ENCODE results near the gene FBXO28.
"Not testable (repeated sequence)": the region's sequence is repeated elsewhere in the genome, so short reads cannot be mapped to it uniquely, and the experiment has no call there.

FBXO28 gene

GRCh38 chr1:224192082-224192788 is 78.3 kb downstream of the FBXO28 start:
- no peak for DNase-seq

- no peak for DNase-seq
Observed at GRCh38 chr1:224193319-224193966, 79.5 kb downstream of the FBXO28 start.

- DNase-seq: no peak
Observed at GRCh38 chr1:224196813-224197600, 83.1 kb downstream of the FBXO28 start.

- no peak for DNase-seq
Observed at GRCh38 chr1:224198572-224198971, 84.7 kb downstream of the FBXO28 start.

- no peak for DNase-seq
Observed at GRCh38 chr1:224199679-224200078, 85.8 kb downstream of the FBXO28 start.

GRCh38 chr1:224201383-224201782 is 87.5 kb downstream of the FBXO28 start:
- DNase-seq: no peak

- no peak for DNase-seq
Observed at GRCh38 chr1:224201853-224202252, 87.9 kb downstream of the FBXO28 start.

- peak; percentile 66 for DNase-seq
Observed at GRCh38 chr1:224203243-224204016, 89.5 kb downstream of the FBXO28 start.

- DNase-seq: peak; percentile 79
Observed at GRCh38 chr1:224205438-224205840, 91.5 kb downstream of the FBXO28 start.

GRCh38 chr1:224205931-224206538 is 92.1 kb downstream of the FBXO28 start:
- DNase-seq: not testable (repeated sequence)

- DNase-seq: peak; percentile 51
Observed at GRCh38 chr1:224211206-224211962, 97.5 kb downstream of the FBXO28 start.

Data from EL (cell line).